Neural crest cell (in vitro differentiated cells): Measurements from ENCODE around the gene AKAP6. TPM values are rescaled to one million over a fixed set of nuclear protein-coding genes. Genes with fewer than 3 reads are reported as not detected.
A peak's percentile ranks its signal among the peaks of the same experiment; 100 is the strongest.

Source experiments
- DNase-seq: peaks from one replicate; pipeline ENCODE4 v3.0.0; 2021; ENCODE audit warnings: low read depth, mixed read lengths, low spot score
- H3K27ac Mint-ChIP-seq: one replicate; pipeline ENCODE4 v1.8.0; 2021; ENCODE audit warnings: mild to moderate bottlenecking, mixed read lengths; ENCODE audit not compliant: unreplicated experiment
- H3K27me3 Mint-ChIP-seq: 2 replicates; pipeline ENCODE4 v1.8.0; 2021; ENCODE audit warnings: low read depth, mild to moderate bottlenecking, mixed read lengths
- H3K36me3 Mint-ChIP-seq: 2 replicates; pipeline ENCODE4 v1.8.0; 2021; ENCODE audit warnings: low read depth, mild to moderate bottlenecking, mixed read lengths
- H3K4me1 Mint-ChIP-seq: 2 replicates; pipeline ENCODE4 v1.8.0; 2021; ENCODE audit warnings: mixed read lengths
- H3K4me3 Mint-ChIP-seq: one replicate; pipeline ENCODE4 v1.8.0; 2021; ENCODE audit warnings: mild to moderate bottlenecking, mixed read lengths
- H3K9me3 Mint-ChIP-seq: 2 replicates; pipeline ENCODE4 v1.8.0; 2021; ENCODE audit warnings: mixed read lengths
- CTCF ChIP-seq: fragments of 200-600 bp; sonication (generic); conservative IDR thresholded peaks from 2 replicates; pipeline ENCODE4 v1.5.0; 2021; ENCODE audit warnings: antibody characterized with exemption, mild to moderate bottlenecking
- long read RNA-seq: library from polyadenylated mRNA; unstranded; transcript quantifications from one replicate; pipeline ENCODE4 v2.0.0, GENCODE V29; 2020
- total RNA-seq: library from RNA; stranded (reverse); gene quantifications from 2 replicates; pipeline ENCODE4 v1.2.1, GENCODE V29; 2021

AKAP6 gene
- total RNA-seq: 9.4 and 9.7 TPM in 2 replicates
- long read RNA-seq, full-length matches to known transcripts: 4 of 9 reads
- long read RNA-seq, partial matches to known transcripts: 3 of 9 reads
- long read RNA-seq, other reads (novel, unspliced or antisense): 2 of 9 reads

GRCh38 chr14:32329146-32329545 lies at the start of gene AKAP6:
Gene AKAP6, plus strand, starts transcription at chr14:32329298. Its CDS starts 104,196 bp downstream, at chr14:32433494.
- peak; percentile 8 for DNase-seq
- Mint-ChIP-seq H3K4me3 (peak within 1 kb of the TSS; percentile 74), H3K36me3 (no peaks in the 10 kb centered on the region), H3K27me3 (no peaks in the 10 kb centered on the region), H3K9me3 (no peaks in the 10 kb centered on the region), H3K4me1 (peaks cover 27% of the 10 kb centered on the region), H3K27ac (peak within 1 kb of the TSS; percentile 1)
- TF ChIP-seq CTCF: no peak

GRCh38 chr14:32286602-32287001 lies 42.5 kb upstream of the AKAP6 start:
- Mint-ChIP-seq H3K27ac (no peak overlapping the region), H3K27me3 (no peaks in the 10 kb centered on the region), H3K4me3 (no peak overlapping the region), H3K4me1 (no peaks in the 10 kb centered on the region), H3K36me3 (peaks cover 10% of the 10 kb centered on the region), H3K9me3 (peaks cover 17% of the 10 kb centered on the region)
- no peak for DNase-seq
- TF ChIP-seq CTCF: no peak

GRCh38 chr14:32296366-32296765 lies 32.7 kb upstream of the AKAP6 start:
- Mint-ChIP-seq H3K4me1 (no peaks in the 10 kb centered on the region), H3K9me3 (peaks cover 3% of the 10 kb centered on the region), H3K27ac (no peak overlapping the region), H3K36me3 (peaks cover 3% of the 10 kb centered on the region), H3K27me3 (no peaks in the 10 kb centered on the region), H3K4me3 (no peak overlapping the region)
- no peak for DNase-seq
- no peak for TF ChIP-seq CTCF

GRCh38 chr14:32298346-32298745 lies 30.8 kb upstream of the AKAP6 start:
- Mint-ChIP-seq H3K36me3 (no peaks in the 10 kb centered on the region), H3K27me3 (no peaks in the 10 kb centered on the region), H3K9me3 (no peaks in the 10 kb centered on the region), H3K27ac (no peak overlapping the region), H3K4me3 (no peak overlapping the region), H3K4me1 (no peaks in the 10 kb centered on the region)
- DNase-seq: no peak
- no peak for TF ChIP-seq CTCF

GRCh38 chr14:32300136-32300535 lies 29.0 kb upstream of the AKAP6 start:
- H3K27me3 Mint-ChIP-seq: no peaks in the 10 kb centered on the region
- H3K4me1 Mint-ChIP-seq: peaks cover 4% of the 10 kb centered on the region
- no peak for DNase-seq
- TF ChIP-seq CTCF: no peak
- no peak overlapping the region for H3K4me3 Mint-ChIP-seq
- H3K27ac Mint-ChIP-seq: no peak overlapping the region
- H3K36me3 Mint-ChIP-seq: no peaks in the 10 kb centered on the region
- no peaks in the 10 kb centered on the region for H3K9me3 Mint-ChIP-seq
